Renal cortex interstitium (tissue), 11 donors: ENCODE results near the gene TMEM255A. TPM values are rescaled to one million over a fixed set of nuclear protein-coding genes. Genes with fewer than 3 reads are reported as not detected.

Source experiments
- DNase-seq, 11 donors: peaks; one replicate each; pipeline ENCODE4 v3.0.0-alpha.2; 2013; ENCODE audit warnings: low read depth in 9 of 11, low spot score in 4 of 11; ENCODE audit errors: extremely low read depth in 1 of 11
- polyA plus RNA-seq, 3 donors: library from polyadenylated mRNA; unstranded; fragments of 120-200 nt; gene quantifications; one replicate each; pipeline ENCODE4 v1.2.1, GENCODE V29; 2013; ENCODE audit not compliant: insufficient read length in 3 of 3

The TMEM255A gene
- polyA plus RNA-seq, 3 donors = 0.22 to 0.63 (median 0.27) TPM

DNA sequence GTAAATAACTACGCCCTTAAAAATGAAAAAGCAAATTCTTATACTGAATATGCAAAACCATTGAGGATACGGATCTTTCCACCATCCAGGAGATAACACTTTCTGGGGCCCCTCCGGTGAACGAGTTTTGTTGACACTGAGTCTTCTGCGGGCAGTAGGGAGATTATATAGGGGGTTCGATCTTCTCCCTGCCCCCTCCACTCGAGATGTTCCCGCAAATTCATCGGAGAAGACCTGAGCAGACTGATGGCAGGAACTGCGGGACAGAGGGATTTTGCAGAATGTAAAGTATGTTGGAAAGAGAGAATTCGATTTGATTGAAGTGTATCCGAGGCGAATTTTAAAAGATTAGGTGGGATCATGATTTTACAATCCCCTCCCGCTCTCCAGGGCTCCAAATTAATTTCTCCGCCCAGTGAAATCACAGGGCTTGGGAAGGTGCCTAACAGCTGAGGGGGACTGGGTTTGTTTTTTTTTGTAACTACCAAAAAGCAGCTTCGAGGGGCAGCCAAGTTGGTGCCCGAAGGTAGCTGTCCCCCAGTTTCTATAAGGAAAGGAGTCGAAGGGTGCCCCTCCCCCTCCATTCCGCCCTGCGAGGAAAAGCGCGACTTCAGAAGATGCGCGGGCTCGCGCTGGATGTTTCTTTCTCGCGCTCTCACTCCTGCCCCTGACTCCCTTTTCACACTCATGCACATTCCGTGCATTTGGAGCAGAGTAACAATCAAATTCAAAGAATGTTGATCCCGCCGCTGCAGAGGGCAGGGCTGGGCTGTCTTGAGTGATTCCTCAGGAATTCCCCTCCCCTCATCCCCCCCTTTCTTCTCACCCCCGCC is 1.2 kb downstream of the TMEM255A start:
- DNase-seq = no peak

GRCh38 chrX:120308959-120309872 is 2.0 kb downstream of the TMEM255A start:
- peak in 10 of 11 donors; percentile 28 to 54 (median 42) for DNase-seq

GRCh38 chrX:120308558-120308957 is 2.7 kb downstream of the TMEM255A start:
- peak in 2 of 11 donors; percentile 15 to 21 for DNase-seq

DNA sequence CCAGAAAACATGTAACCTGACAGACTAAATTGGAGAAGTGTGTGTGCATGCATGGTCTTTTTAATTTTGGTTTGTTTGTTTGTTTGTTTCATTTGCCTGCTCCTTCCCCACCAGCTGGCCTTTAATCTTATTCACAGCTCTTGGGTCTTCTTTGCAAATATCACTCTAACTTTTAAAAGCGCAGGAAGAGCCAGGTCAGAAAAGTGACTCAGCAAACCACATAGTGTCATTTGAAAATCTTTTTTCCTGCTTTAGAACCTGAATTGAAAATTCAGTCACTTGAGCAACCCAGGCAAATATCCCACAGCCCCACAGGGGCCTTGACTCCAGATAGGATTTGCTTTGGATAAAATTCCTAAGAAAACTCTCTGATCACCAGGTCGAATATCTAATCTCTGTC is 4.6 kb downstream of the TMEM255A start:
- no peak for DNase-seq

- DNase-seq = no peak
Observed at GRCh38 chrX:120305531-120306141, 5.6 kb downstream of the TMEM255A start.

DNA sequence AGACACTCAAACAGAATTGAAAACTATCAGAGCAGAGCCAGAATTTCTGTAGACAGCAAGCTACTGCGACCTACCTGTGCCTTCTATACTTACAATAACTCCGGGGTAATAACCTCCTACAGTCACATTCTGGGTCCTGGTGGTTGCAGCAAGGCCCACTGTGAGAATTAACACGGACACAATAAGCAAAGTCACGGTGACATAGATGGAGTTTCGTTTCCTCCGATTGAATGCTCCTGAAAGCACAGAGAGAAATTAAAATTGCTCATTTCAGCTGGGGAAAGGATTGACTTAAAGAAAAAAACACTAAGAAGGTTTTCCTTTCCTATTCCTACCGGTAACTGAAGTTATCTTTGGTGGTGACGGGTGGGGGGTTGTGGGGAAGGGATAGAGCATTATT is 7.0 kb downstream of the TMEM255A start:
- DNase-seq = no peak

DNA sequence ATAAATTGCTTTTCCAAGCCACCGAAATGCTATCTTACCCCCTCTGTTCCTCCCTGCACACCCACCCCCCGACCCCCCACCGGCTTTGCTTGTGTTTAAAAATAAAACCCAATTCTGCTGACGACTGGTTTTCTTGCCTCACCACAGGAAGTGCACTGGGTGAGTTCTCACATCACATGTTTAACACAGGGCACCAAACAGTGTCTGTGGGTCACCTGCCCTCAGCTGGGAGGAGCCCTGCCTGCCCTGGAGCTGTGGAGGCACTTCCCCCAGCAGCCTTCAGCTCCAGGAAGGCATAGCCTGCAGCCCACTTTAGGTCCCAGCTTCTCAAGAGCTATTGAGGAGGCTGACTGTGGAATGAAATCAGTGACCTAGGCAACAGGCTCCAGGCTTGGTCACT is 8.8 kb downstream of the TMEM255A start:
- no peak for DNase-seq

GRCh38 chrX:120301960-120302359 is 9.3 kb downstream of the TMEM255A start:
- DNase-seq = no peak

DNA sequence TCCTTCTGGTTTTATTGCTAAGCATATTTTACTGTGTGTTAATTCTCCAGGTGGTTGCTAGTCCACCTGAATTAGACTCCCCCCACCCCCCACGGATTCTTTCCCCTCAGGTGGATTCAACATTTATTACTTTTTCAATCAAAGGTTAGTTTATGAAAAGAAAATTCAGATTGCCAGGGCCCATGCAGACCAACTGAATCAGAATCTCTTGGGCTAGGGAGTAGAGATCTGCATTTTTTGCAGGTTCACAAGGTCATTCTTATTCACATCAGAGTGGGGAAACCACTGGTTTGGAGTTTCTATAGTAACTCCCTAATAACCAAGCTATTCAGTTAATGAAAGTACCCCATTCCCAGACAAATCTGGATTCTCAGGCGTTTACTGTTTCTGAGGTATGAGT is 9.8 kb downstream of the TMEM255A start:
- DNase-seq = no peak

GRCh38 chrX:120299928-120300327 is 11.3 kb downstream of the TMEM255A start:
- DNase-seq = no peak

DNA sequence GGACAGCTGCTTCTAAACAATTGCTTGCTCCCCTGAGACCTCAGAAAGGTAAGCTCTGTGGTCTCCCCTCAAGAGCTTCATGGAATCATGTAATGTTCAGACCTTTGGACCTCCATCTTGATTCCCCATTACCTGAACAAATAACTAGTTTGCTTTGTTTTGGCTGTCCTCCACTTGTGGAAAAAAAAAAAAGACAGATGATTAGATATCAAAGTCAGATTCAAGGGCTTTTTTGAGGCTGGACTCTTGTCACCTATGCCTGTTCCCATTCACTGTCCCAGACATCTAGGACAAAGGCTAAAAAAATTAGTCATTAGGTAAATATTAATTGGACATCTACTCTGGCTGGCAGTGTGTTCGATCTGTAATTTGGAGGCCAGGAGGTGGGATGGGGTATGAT is 13.3 kb downstream of the TMEM255A start:
- DNase-seq = no peak

DNA sequence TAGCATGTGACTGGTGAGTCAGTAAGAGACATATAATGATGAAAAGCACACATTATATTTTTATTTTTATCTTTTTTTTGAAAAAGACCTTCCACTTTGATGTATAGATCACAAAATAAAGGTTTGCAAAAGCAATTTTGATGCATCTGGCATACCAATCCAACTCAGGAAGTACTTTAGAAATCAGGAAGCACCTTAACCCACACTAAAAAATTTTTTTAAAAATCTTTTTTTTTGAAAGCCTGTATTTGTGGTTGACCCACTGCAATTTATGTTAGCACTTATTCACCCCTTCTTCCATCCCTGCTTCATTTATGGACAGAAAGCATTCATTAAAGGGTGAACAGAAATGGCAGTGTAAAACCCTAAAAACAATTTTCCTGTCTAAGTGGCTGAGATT is 16.6 kb downstream of the TMEM255A start:
- DNase-seq = no peak

DNA sequence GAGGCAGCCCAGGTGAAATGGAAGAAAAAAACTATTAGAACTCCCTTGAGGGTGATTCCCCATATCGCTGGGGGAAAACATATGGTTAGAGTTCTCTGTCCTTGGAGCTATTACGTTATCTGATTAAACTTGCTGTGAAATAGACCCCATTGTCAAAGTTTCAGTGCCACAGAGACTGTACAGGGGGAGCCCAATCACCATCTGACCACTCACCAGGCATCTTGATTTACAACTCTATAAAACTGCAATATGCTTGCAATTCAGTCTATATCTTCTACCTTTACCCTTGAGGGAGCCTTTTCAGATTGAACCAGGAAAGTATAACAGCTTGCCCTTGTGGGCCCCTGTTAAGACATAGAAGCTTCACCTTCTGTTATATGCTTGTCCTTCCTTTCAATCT is 18.2 kb downstream of the TMEM255A start:
- DNase-seq = no peak

DNA sequence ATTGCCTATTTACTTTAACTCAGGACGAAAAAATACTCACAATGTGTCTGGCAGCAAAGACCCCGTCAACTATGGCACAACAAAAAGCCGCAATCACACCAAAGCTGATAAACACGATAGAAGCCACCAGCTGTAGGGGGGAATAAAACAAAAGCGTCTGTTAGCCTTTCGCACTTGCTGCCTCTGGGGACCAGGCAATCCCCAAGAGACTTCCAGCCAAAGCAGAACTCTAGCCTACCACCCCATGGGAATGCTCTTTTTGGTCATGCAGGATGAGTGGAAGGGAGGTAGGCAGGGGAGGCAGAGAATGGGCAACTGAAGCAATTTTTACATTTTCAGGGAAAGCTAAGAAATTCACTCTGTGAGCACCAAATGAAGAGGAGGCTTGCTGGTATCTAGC is 20.1 kb downstream of the TMEM255A start:
- no peak for DNase-seq

- no peak for DNase-seq
Observed at GRCh38 chrX:120290107-120290506, 21.2 kb downstream of the TMEM255A start.

- DNase-seq = no peak
Observed at GRCh38 chrX:120287513-120288112, 23.6 kb downstream of the TMEM255A start.

DNA sequence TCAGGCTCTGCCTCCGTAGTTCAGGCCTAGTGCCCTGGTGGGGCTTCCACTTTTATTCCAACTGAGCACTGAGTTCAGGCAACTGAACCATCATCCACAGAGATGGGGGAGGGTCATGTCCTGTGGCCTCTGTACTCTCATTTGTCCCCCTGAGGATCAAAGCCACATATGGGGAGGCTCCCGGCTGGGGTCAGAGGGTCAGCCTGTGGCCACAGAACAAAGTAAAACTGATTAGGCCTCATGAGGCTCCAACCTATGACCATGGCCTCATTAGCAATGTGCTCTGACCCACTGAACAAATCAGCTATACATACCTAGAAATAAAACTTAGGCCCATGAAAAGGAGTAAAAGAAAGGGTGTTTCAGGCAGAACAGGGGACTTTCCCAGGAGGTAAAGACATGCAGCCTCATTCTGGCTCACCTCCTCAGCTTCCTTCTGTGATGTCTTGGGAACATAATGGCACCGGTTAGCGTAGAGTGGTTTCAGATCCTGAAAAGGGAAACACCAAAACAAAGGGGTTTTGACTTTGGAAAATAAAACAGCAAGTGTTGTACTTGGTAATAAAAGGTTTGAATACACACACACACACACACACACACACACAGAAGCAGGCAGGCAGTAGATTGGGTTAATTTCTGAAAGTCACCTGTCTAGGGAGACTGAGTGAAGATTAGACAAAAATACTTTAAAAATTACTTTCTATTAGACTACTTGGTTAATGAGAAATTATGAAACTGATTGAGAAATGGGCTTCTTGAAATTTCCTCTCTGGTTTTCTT is 24.3 kb downstream of the TMEM255A start:
- no peak for DNase-seq

- no peak for DNase-seq
Observed at GRCh38 chrX:120282697-120283096, 28.6 kb downstream of the TMEM255A start.

- no peak for DNase-seq
Observed at GRCh38 chrX:120281761-120282160, 29.5 kb downstream of the TMEM255A start.
